H1 (cell line): ENCODE measurements around the gene CDH20. TPM values are rescaled to one million over a fixed set of nuclear protein-coding genes. Genes with fewer than 3 reads are reported as not detected.

ENCODE experiments used
- ASH2L ChIP-seq: fragments of 200-600, 300-600 bp; sonication (generic); IDR thresholded peaks from one replicate; pipeline ENCODE4 v1.7.1; 2017; ENCODE audit warnings: low read length
- CHD7 ChIP-seq: fragments of 300-600 bp; sonication (generic); IDR thresholded peaks from 2 replicates; pipeline ENCODE4 v1.7.1; 2012; ENCODE audit warnings: low read length, moderate library complexity, mild to moderate bottlenecking, inconsistent platforms; ENCODE audit not compliant: insufficient replicate concordance
- EZH2 ChIP-seq: fragments of 200-600 bp; sonication (generic); IDR thresholded peaks from 2 replicates; pipeline ENCODE4 v1.7.1; 2012; ENCODE audit warnings: low read depth, mild to moderate bottlenecking, moderate library complexity, low read length, inconsistent platforms; ENCODE audit not compliant: severe bottlenecking
- GTF2F1 ChIP-seq: IDR thresholded peaks from 2 replicates; pipeline ENCODE4 v1.6.1; 2012; ENCODE audit warnings: low read depth, low read length, improper control_type of control experiment, borderline replicate concordance
- HDAC6 ChIP-seq: IDR thresholded peaks from one replicate; pipeline ENCODE4 v1.7.1; 2012; ENCODE audit warnings: low read depth, mild to moderate bottlenecking, inconsistent platforms, low read length, moderate library complexity
- JUND ChIP-seq: IDR thresholded peaks from 2 replicates; pipeline ENCODE4 v1.6.1; 2011; ENCODE audit warnings: mild to moderate bottlenecking, improper control_type of control experiment, low read length
- SAP30 ChIP-seq: fragments of 300-600 bp; sonication (generic); IDR thresholded peaks from 2 replicates; pipeline ENCODE4 v1.7.1; 2012; ENCODE audit warnings: low read length, moderate library complexity, mild to moderate bottlenecking, inconsistent platforms; ENCODE audit not compliant: insufficient read depth, insufficient replicate concordance
- SIN3A ChIP-seq, 2 experiments: IDR thresholded peaks in 1 of 2; conservative IDR thresholded peaks in 1 of 2; 2 replicates each; pipeline ENCODE4 v1.6.1; 2011 to 2012; ENCODE audit warnings: low read length in 2 of 2, improper control_type of control experiment in 1 of 2, low read depth in 1 of 2, mild to moderate bottlenecking in 1 of 2
- TBP ChIP-seq: IDR thresholded peaks from 2 replicates; pipeline ENCODE4 v1.6.1; 2011; ENCODE audit warnings: low read depth, low read length, improper control_type of control experiment
- TCF12 ChIP-seq: IDR thresholded peaks from 2 replicates; pipeline ENCODE4 v1.6.1; 2011; ENCODE audit warnings: low read depth, mild to moderate bottlenecking, low read length
- polyA plus RNA-seq, 7 experiments: library from polyadenylated mRNA; depleted of rRNA in 3 of 7; stranded (reverse) in 5 of 7; unstranded in 2 of 7; fragments of >200 nt in 5 of 7; fragments of 200-250 nt in 2 of 7; gene quantifications; 1 replicate in 5 of 7; 2 replicates in 1 of 7; 4 replicates in 1 of 7; pipeline versions ENCODE4 v1.2.1 to v1.2.3, GENCODE V29; 2011 to 2013; ENCODE audit warnings: missing spikeins in 2 of 7, mixed read lengths in 2 of 7
- total RNA-seq: library from RNA; stranded (reverse); fragmentation: NEBNext Ultra II Directional; extraction: Animal tissue kit (Norgen Biotek cat#: 25700); gene quantifications from 2 replicates; pipeline ENCODE4 v1.2.1, GENCODE V29; 2021

CDH20 gene
- total and polyA plus RNA-seq, 2 of the 8 experiments (the other 6 are each of a cell fraction or from before 2014, with no cell fraction given), result 0.07 to 0.12 TPM

- TF ChIP-seq CHD7 (no peak), JUND (no peak), TCF12 (no peak), SAP30 (no peak), HDAC6 (no peak), TBP (no peak), GTF2F1 (no peak), SIN3A (conservative IDR thresholded peaks at IDR 0.05 in 1 of 2, IDR thresholded peaks at IDR 0.05 in 1 of 2; ENCODE audit: low read depth in 1 of 2, low read length in 2 of 2) (no peak), EZH2 (no peak), ASH2L (no peak)
Measured at GRCh38 chr18:61334951-61335683, 1.9 kb downstream of the CDH20 start (continued).
